Stimulated activated CD8-positive, alpha-beta memory T cell treated with anti-CD3 and anti-CD28 coated beads, Interleukin-15, amount 100 ng/mL, for 24 hours (primary cell): ENCODE data around the gene SLC41A3.
"Not testable (repeated sequence)": the region's sequence is repeated elsewhere in the genome, so short reads cannot be mapped to it uniquely, and the experiment has no call there.

Experiments used
- DNase-seq: peaks from one replicate; pipeline ENCODE4 v3.0.0-alpha.2; 2020; ENCODE audit warnings: low read depth

Gene SLC41A3

GRCh38 chr3:126082362-126083137 lies 1.4 kb downstream of the SLC41A3 start:
- no peak for DNase-seq

DNA sequence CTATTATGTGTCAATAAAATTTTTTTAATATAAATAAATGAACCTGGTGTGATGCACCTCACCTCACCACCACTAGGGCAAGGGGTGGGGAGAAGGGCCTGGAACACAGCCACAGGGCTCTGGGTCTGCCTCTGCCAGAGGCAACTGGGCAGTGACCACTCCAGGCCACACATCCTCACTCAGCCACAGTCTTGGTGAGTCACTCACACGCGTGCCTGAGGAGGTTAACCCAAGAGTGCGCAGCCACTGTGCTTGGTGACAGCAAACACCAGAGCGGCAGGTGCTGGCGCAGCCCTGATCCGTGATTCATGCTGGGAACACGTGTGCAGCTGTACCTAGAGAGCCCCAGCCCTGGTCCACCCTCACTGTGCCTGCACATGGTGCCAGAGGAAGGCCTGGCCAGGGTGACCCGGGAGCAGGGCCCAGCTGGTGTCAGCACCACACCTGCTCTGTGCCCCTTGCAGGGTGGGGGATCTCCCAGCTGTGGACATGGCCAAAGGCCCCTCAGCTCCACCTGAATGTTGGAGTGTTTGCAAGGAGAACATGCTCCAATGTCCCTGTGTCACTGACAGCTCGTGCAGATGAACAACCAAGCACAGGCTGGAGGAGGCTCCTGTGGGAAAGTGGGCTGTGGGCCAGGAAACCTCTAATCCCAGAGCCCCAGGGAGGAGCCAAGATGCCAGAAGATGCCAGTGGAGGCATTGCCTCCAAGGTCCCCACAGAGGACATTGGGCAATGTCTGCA lies 2.1 kb downstream of the SLC41A3 start:
- no peak for DNase-seq

DNA sequence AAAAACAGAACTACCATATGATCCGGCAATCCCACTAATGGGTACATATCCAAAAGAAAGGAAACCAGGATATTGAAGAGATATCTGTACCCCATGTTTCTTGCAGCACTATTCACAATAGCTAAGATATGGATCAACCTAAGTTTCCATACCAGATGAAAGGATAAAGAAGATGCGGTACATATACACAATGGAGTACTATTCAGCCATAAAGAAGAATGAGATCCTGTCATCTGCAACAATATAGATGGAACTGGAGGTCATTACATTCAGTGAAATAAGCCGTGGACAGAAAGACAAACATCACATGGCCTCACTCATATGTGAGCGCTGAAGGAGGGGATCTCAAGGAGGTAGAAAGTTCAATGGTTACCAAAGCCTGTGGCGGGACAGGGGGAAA lies 3.0 kb downstream of the SLC41A3 start:
- DNase-seq = no peak

- no peak for DNase-seq
These were observed 5.1 kb downstream of the SLC41A3 start for GRCh38 chr3:126078866-126079265.

DNA sequence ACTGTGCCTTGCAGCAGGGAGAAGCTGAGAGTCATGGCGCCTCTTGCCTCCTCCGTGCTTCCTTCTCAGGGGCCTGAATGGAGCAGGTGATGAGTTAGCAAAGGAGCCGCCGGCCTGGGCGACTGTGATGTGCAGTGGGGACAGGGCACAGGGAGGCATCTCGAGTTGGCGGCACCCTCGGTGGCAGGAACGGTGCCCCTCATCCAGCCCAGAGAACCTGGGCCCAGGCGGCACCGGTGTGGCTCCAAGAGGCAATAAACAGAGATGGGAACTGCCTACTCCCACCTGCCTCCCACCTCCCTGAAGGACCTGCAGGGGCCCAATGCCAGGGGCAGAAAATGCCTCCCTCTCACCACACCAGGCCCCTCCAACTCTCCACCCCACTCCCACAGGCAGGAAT lies 6.2 kb downstream of the SLC41A3 start:
- no peak for DNase-seq

- DNase-seq = no peak
These were observed 7.8 kb downstream of the SLC41A3 start for GRCh38 chr3:126076140-126076539.

GRCh38 chr3:126070146-126070545 lies 13.8 kb downstream of the SLC41A3 start:
- DNase-seq = no peak

DNA sequence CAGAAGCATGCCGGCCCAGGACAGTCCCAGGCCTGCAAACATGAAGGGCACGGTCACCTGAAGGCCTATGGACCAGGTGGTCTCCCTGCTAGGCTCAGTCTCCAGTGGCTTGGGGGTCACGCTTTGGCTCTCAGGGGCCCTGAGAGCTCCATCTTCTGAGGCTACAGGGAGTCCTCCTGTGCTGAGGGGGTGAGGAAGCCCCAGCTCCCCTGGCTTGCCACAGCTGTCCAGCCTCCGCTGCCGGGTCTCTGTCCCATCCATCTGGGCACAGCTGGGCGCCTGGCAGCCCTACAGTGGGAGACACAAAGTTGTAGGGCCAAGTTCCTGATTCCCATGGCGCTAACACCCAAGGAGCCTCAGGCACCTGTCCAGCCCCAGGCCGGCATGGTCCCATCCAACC lies 16.0 kb downstream of the SLC41A3 start:
- no peak for DNase-seq

DNA sequence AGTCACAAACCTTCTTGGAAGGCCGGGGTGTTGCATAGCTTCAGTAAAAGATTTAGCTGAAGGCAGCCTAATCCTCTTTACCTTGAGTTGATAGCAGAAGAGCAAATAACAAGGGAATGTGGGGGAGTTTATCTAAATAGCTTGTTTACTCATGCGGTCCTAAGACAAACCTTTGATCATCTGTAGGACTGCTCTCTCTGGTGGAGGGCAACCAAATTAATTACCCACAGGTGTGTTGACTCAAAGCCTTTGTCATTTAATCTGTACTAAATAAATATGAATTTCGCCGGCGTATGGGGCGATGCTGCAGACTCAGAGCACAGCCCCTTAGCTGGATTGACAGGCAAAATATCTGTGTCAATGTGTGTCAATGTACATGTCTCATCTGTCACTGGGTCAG lies 17.2 kb downstream of the SLC41A3 start:
- DNase-seq = not testable (repeated sequence)

GRCh38 chr3:126065876-126066275 lies 18.0 kb downstream of the SLC41A3 start:
- DNase-seq = no peak

GRCh38 chr3:126064627-126065258 lies 19.2 kb downstream of the SLC41A3 start:
- DNase-seq = no peak

- no peak for DNase-seq
These were observed 20.5 kb downstream of the SLC41A3 start for GRCh38 chr3:126063358-126063965.

GRCh38 chr3:126061301-126062032 lies 22.5 kb downstream of the SLC41A3 start:
- DNase-seq = no peak

GRCh38 chr3:126060613-126061145 lies 23.2 kb downstream of the SLC41A3 start:
- no peak for DNase-seq

- DNase-seq = no peak
These were observed 25.3 kb downstream of the SLC41A3 start for GRCh38 chr3:126058666-126059065.

- DNase-seq = no peak
These were observed 26.0 kb downstream of the SLC41A3 start for GRCh38 chr3:126057936-126058335.

GRCh38 chr3:126057501-126057819 lies 26.5 kb downstream of the SLC41A3 start:
- DNase-seq = no peak

- no peak for DNase-seq
These were observed 27.0 kb downstream of the SLC41A3 start for GRCh38 chr3:126056681-126057500.

- DNase-seq = no peak
These were observed 27.8 kb downstream of the SLC41A3 start for GRCh38 chr3:126056088-126056487.

GRCh38 chr3:126054870-126055269 lies 29.1 kb downstream of the SLC41A3 start:
- no peak for DNase-seq
